GM18520 (cell line): Measurements from ENCODE around the gene NTM.
A peak's percentile ranks its signal among the peaks of the same experiment; 100 is the strongest.
"Not testable (repeated sequence)": the region's sequence is repeated elsewhere in the genome, so short reads cannot be mapped to it uniquely, and the experiment has no call there.

ENCODE experiments used
- ATAC-seq: cut with Tn5 transposase; IDR thresholded peaks from one replicate; pipeline ENCODE4 v1.9.1; 2021; ENCODE audit not compliant: unreplicated experiment

NTM gene

GRCh38 chr11:132358573-132358953 is 988.1 kb downstream of the NTM start:
- ATAC-seq, result peak; percentile 9

DNA sequence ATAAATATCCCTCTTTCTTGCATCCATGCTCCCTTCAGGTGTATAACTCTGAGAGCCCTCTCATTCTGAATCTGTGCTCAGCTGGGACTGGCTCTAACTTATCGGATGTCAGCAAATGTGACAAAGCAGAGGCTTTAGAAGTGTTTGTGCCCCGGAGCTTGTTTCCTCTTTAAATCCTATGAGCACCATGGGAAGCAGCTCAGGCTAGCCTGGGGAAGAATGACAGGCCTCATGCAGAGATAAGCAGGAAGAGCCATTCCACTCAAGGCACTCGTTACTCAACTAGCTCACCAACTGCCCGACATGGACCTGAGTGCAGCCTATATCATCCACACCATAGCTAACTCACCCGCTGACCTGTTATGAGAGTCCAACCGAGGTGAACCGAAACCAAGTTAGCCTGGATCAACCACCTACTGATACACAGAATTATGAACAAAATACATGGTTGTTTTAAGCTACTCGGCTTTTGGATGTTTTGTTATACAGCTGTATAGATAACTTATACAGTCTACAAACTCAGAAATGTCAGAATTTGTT is 990.7 kb downstream of the NTM start:
- ATAC-seq, result no peak

DNA sequence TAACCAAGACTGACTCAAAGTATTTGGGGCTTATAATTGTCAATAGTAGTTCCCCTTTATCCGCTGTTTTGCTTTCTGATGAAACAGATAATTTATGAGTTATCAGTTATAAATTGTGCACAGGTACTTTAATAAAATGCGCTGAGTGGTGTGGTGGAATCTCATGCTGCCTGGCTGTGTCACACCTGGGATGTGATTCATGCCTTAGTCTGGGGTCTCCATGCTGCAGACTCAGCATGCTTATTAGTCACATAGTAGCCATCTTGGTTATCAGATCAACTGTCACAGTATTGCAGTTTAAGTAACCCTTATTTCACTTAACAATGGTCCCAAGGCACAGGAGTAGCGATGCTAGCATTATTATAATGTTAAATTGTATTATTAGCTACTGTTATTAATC is 995.2 kb downstream of the NTM start:
- no peak for ATAC-seq

- no peak for ATAC-seq
These were observed 996.9 kb downstream of the NTM start for GRCh38 chr11:132367293-132367692.

GRCh38 chr11:132370114-132370513 is 999.7 kb downstream of the NTM start:
- ATAC-seq, result not testable (repeated sequence)

DNA sequence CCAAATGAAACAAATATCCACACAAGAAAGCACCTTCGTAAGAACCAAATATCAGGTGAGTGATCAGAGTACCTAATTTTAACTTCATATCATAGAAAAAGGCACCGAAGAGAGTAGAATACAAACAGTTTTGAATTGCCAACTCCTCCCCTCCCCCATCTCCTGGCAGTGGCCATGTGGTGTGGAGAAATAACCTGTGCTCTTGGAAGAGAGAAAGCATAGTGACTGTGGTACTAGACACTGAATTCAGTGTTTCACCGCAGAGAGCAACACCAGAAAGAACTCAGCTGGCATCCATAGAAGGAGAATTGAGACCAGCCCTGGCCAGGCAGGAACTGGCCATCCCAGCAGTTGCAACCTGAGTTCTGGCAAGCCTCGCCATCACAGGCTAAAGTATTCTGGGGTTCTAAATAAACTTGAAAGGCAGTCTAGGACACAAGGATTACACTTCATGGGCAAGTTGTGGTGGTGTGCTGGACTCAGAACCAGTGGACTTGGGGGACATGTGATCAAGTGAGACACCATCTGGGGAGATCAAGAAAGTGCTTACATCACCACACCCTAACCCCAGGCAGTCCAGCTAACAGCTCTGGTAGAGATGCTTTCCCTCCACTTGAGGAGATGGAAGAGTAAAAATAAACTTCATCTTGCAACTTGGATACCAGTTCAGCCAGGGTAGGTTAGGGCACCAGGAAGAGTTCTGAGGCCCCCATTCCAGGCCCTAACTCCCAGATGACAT is 1003.2 kb downstream of the NTM start:
- no peak for ATAC-seq

GRCh38 chr11:132379540-132379939 is 1009.1 kb downstream of the NTM start:
- ATAC-seq, result no peak
